ENCODE data around the gene C2orf69. TPM values are rescaled to one million over a fixed set of nuclear protein-coding genes. Genes with fewer than 3 reads are reported as not detected.
A peak's percentile ranks its signal among the peaks of the same experiment; 100 is the strongest.

The C2orf69 gene, protein sequence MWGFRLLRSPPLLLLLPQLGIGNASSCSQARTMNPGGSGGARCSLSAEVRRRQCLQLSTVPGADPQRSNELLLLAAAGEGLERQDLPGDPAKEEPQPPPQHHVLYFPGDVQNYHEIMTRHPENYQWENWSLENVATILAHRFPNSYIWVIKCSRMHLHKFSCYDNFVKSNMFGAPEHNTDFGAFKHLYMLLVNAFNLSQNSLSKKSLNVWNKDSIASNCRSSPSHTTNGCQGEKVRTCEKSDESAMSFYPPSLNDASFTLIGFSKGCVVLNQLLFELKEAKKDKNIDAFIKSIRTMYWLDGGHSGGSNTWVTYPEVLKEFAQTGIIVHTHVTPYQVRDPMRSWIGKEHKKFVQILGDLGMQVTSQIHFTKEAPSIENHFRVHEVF
- 6.2 TPM for polyA plus RNA-seq (2012; ENCODE audit: low read depth, missing spikeins)

- peak; percentile 99 for FAIRE-seq
- peak; percentile 64 for TF ChIP-seq POLR2A (IDR thresholded peaks at IDR 0.05; ENCODE audit: low read depth, low read length)
- TF ChIP-seq POLR2AphosphoS5 (IDR thresholded peaks at IDR 0.05; ENCODE audit: low read depth, low read length), result peak; percentile 54; the same call in 1 of the 2 replicates
- TF ChIP-seq TAF1 (IDR thresholded peaks at IDR 0.05; ENCODE audit: low read depth, low read length), result peak; percentile 18; the same call in 1 of the 2 replicates
- peak; percentile 16; the same call in 1 of the 2 replicates for TF ChIP-seq SPI1 (IDR thresholded peaks at IDR 0.05; ENCODE audit: low read depth, low read length)
- TF ChIP-seq PAX5 (IDR thresholded peaks at IDR 0.05; ENCODE audit: insufficient read depth, low read length, severe bottlenecking), result no peak
- TF ChIP-seq POU2F2 (IDR thresholded peaks at IDR 0.05; ENCODE audit: low read depth, low read length), result no peak; the same call in 1 of the 2 replicates
- DNase-seq (ENCODE audit: insufficient read length, low spot score), result peak; percentile 75
Measured at GRCh38 chr2:199911052-199911876, at the start of gene C2orf69. TSS of gene C2orf69 (plus strand) at chr2:199911293. CDS start at chr2:199911439, 146 bp downstream.

DNA sequence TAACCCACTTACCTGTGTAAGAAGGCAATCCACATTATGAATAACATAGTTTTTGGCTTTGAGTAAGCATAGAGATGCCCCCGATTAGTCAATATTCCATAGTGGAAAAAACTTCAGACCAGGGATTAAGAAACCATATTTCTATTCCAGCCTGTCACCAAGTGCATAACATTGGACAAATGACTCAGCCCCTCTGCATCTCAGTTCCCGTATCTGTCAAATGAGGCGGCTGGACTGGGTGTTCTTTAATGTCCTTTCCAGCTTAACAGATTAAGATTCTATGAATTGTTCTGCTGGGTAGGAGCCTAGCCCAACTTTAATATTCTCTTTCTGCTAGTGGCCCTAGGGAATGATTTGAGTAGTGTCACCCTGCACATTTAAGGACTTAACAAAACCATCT, 48.3 kb upstream of the C2orf69 start:
- FAIRE-seq (no peak), DNase-seq (ENCODE audit: insufficient read length, low spot score) (no peak)
- TF ChIP-seq POLR2AphosphoS5 (IDR thresholded peaks at IDR 0.05; ENCODE audit: low read depth, low read length) (no peak), TAF1 (IDR thresholded peaks at IDR 0.05; ENCODE audit: low read depth, low read length) (no peak), POLR2A (IDR thresholded peaks at IDR 0.05; ENCODE audit: low read depth, low read length) (no peak), SPI1 (IDR thresholded peaks at IDR 0.05; ENCODE audit: low read depth, low read length) (no peak), PAX5 (IDR thresholded peaks at IDR 0.05; ENCODE audit: insufficient read depth, low read length, severe bottlenecking) (no peak), POU2F2 (IDR thresholded peaks at IDR 0.05; ENCODE audit: low read depth, low read length) (no peak)

DNA sequence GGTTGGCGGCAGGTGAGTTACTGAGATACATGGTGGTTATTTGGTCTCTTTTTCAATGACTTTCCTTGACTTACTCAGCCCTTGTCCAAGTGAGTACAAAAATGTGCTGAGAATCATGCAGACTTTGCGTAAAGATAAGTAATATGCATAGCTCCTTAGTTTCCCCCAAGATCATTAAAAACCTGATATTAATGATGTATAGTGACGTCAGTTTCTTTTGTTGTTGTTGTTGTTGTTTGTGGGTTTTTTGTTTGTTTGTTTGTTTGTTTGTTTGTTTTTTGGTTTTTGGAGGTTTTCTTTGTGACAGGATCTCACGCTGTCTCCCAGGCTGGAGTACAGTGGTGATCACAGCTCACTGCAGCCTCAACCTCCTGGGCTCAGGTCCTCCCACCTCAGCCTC, 45.2 kb upstream of the C2orf69 start:
- DNase-seq (ENCODE audit: insufficient read length, low spot score) (no peak), FAIRE-seq (no peak)
- TF ChIP-seq POLR2A (IDR thresholded peaks at IDR 0.05; ENCODE audit: low read depth, low read length) (no peak), TAF1 (IDR thresholded peaks at IDR 0.05; ENCODE audit: low read depth, low read length) (no peak), SPI1 (IDR thresholded peaks at IDR 0.05; ENCODE audit: low read depth, low read length) (no peak), POU2F2 (IDR thresholded peaks at IDR 0.05; ENCODE audit: low read depth, low read length) (no peak), PAX5 (IDR thresholded peaks at IDR 0.05; ENCODE audit: insufficient read depth, low read length, severe bottlenecking) (no peak), POLR2AphosphoS5 (IDR thresholded peaks at IDR 0.05; ENCODE audit: low read depth, low read length) (no peak)

DNA sequence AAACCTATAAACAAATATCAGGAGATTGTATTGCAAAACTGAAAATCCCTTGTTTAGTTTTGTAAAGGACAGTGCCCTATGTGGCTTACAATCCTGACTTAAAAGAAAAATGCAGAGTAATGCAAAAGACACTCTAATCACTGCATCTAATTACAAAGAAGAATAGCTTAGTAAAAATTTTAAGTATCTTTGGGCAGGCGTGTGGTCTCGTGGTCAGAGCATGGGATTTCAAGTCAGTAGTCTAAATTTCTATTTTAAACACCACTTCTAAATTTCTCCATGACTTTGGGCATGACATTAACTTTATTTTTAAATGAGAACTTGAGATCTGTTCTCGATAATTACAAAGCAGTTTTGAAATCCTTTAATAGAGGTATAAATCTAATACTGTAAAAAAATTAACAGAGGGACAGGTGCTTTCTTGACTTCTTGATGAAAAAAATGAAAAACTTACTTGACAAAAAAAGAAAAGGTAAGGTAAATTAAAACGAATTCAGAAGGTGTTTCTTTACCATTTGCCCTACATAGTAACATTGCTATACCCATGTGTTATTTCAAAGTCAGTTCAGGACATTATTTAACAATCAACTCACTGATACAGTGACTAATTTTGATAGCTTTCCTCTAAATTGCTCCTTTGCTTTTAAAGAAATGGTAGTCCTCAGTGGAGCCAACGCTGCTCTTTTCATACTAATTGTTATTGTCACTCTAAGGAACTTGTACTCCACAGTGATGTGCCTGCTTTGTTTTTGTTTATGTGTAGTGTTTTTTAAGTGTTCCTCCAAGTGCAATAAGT, 42.5 kb upstream of the C2orf69 start:
- no peak for DNase-seq (ENCODE audit: insufficient read length, low spot score)
- no peak for FAIRE-seq
- TF ChIP-seq PAX5 (IDR thresholded peaks at IDR 0.05; ENCODE audit: insufficient read depth, low read length, severe bottlenecking), result no peak
- no peak for TF ChIP-seq TAF1 (IDR thresholded peaks at IDR 0.05; ENCODE audit: low read depth, low read length)
- TF ChIP-seq SPI1 (IDR thresholded peaks at IDR 0.05; ENCODE audit: low read depth, low read length), result no peak
- no peak for TF ChIP-seq POLR2AphosphoS5 (IDR thresholded peaks at IDR 0.05; ENCODE audit: low read depth, low read length)
- TF ChIP-seq POLR2A (IDR thresholded peaks at IDR 0.05; ENCODE audit: low read depth, low read length), result no peak

GRCh38 chr2:199869227-199869541, 41.9 kb upstream of the C2orf69 start:
- DNase-seq (ENCODE audit: insufficient read length, low spot score) (no peak), FAIRE-seq (no peak)
- TF ChIP-seq POLR2A (IDR thresholded peaks at IDR 0.05; ENCODE audit: low read depth, low read length), result no peak
- TF ChIP-seq POLR2AphosphoS5 (IDR thresholded peaks at IDR 0.05; ENCODE audit: low read depth, low read length), result no peak
- TF ChIP-seq POU2F2 (IDR thresholded peaks at IDR 0.05; ENCODE audit: low read depth, low read length), result no peak
- TF ChIP-seq SPI1 (IDR thresholded peaks at IDR 0.05; ENCODE audit: low read depth, low read length), result no peak
- TF ChIP-seq PAX5 (IDR thresholded peaks at IDR 0.05; ENCODE audit: insufficient read depth, low read length, severe bottlenecking), result no peak
- no peak for TF ChIP-seq TAF1 (IDR thresholded peaks at IDR 0.05; ENCODE audit: low read depth, low read length)

GRCh38 chr2:199869653-199870052, 41.4 kb upstream of the C2orf69 start:
- TF ChIP-seq SPI1 (IDR thresholded peaks at IDR 0.05; ENCODE audit: low read depth, low read length) (no peak), POLR2AphosphoS5 (IDR thresholded peaks at IDR 0.05; ENCODE audit: low read depth, low read length) (no peak), POU2F2 (IDR thresholded peaks at IDR 0.05; ENCODE audit: low read depth, low read length) (no peak), PAX5 (IDR thresholded peaks at IDR 0.05; ENCODE audit: insufficient read depth, low read length, severe bottlenecking) (no peak), POLR2A (IDR thresholded peaks at IDR 0.05; ENCODE audit: low read depth, low read length) (no peak), TAF1 (IDR thresholded peaks at IDR 0.05; ENCODE audit: low read depth, low read length) (no peak)
- FAIRE-seq (no peak), DNase-seq (ENCODE audit: insufficient read length, low spot score) (no peak)

DNA sequence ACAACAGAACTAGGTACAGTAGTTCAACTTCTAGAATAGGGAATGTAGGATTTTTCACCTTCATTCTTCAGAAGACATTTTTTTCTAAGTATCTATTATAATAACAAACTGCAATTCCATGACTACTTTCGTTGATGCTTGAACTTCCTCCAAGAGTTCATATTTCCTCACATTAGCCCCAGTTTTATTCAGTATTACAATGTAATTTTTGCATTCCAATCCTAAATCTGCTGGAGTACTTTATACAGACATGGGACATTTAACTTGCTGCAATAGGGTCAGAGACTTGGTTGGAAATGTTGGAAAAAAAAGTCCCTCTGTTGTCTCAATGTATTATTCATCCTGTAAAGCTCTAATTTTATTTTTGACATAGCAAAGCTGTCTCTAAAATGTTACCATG, 40.5 kb upstream of the C2orf69 start:
- FAIRE-seq, result no peak
- DNase-seq (ENCODE audit: insufficient read length, low spot score), result no peak
- TF ChIP-seq TAF1 (IDR thresholded peaks at IDR 0.05; ENCODE audit: low read depth, low read length) (no peak), SPI1 (IDR thresholded peaks at IDR 0.05; ENCODE audit: low read depth, low read length) (no peak), PAX5 (IDR thresholded peaks at IDR 0.05; ENCODE audit: insufficient read depth, low read length, severe bottlenecking) (no peak), POLR2A (IDR thresholded peaks at IDR 0.05; ENCODE audit: low read depth, low read length) (no peak)

- DNase-seq (ENCODE audit: insufficient read length, low spot score) (no peak), FAIRE-seq (no peak)
- TF ChIP-seq POLR2A (IDR thresholded peaks at IDR 0.05; ENCODE audit: low read depth, low read length) (no peak), POU2F2 (IDR thresholded peaks at IDR 0.05; ENCODE audit: low read depth, low read length) (no peak), TAF1 (IDR thresholded peaks at IDR 0.05; ENCODE audit: low read depth, low read length) (no peak), PAX5 (IDR thresholded peaks at IDR 0.05; ENCODE audit: insufficient read depth, low read length, severe bottlenecking) (no peak), POLR2AphosphoS5 (IDR thresholded peaks at IDR 0.05; ENCODE audit: low read depth, low read length) (no peak), SPI1 (IDR thresholded peaks at IDR 0.05; ENCODE audit: low read depth, low read length) (no peak)
Measured at GRCh38 chr2:199874209-199874608, 36.9 kb upstream of the C2orf69 start.
